Ectodermal cell (in vitro differentiated cells): ENCODE results near the gene SULF2.
"Not testable (repeated sequence)": the region's sequence is repeated elsewhere in the genome, so short reads cannot be mapped to it uniquely, and the experiment has no call there.

ENCODE experiments used
- H3K27ac ChIP-seq: 2 replicates; pipeline ENCODE4 v1.7.0; 2013; ENCODE audit warnings: mild to moderate bottlenecking, low read depth, low read length; ENCODE audit not compliant: insufficient read depth, poor library complexity, severe bottlenecking
- H3K27me3 ChIP-seq: 2 replicates; pipeline ENCODE4 v1.7.0; 2013; ENCODE audit warnings: mild to moderate bottlenecking, low read length; ENCODE audit not compliant: insufficient read depth, control insufficient read depth, poor library complexity, severe bottlenecking
- H3K36me3 ChIP-seq: one replicate; pipeline ENCODE4 v1.7.0; 2013; ENCODE audit warnings: low read length; ENCODE audit not compliant: control insufficient read depth, insufficient read depth
- H3K4me1 ChIP-seq: one replicate; pipeline ENCODE4 v1.7.0; 2013; ENCODE audit warnings: low read length; ENCODE audit not compliant: control insufficient read depth, insufficient read depth
- H3K4me3 ChIP-seq: 2 replicates; pipeline ENCODE4 v1.7.0; 2013; ENCODE audit warnings: low read depth, low read length, control low read depth; ENCODE audit not compliant: insufficient read depth
- H3K9me3 ChIP-seq: 2 replicates; pipeline ENCODE4 v1.7.0; 2013; ENCODE audit warnings: mild to moderate bottlenecking, low read length, moderate library complexity; ENCODE audit not compliant: control insufficient read depth
- WGBS, 2 experiments: methylation state at CpG; one replicate each; pipeline ENCODE4 v1.1.7; 2013; ENCODE audit warnings: missing lambda C conversion rate in 2 of 2; 5-methylcytosine and 5-hydroxymethylcytosine counted together

SULF2 gene

GRCh38 chr20:47794264-47794663 is 9.0 kb upstream of the SULF2 start:
- H3K4me1 ChIP-seq, H3K9me3 ChIP-seq, H3K27me3 ChIP-seq, H3K36me3 ChIP-seq, H3K4me3 ChIP-seq, H3K27ac ChIP-seq: not testable (repeated sequence)
- 95 to 96% methylated on average over 6 of the region's 6 CpGs for WGBS, 2 experiments

GRCh38 chr20:47792021-47792618 is 6.8 kb upstream of the SULF2 start:
- H3K9me3 ChIP-seq, result no peaks in the 10 kb centered on the region
- WGBS, 2 experiments, result 71 to 78% methylated on average over 9 of the region's 9 CpGs
- H3K36me3 ChIP-seq, result no peaks in the 10 kb centered on the region
- H3K4me1 ChIP-seq, result no peaks in the 10 kb centered on the region
- H3K27me3 ChIP-seq, result peaks cover 3% of the 10 kb centered on the region
- H3K4me3 ChIP-seq, result no peak overlapping the region
- H3K27ac ChIP-seq, result no peak overlapping the region

GRCh38 chr20:47791084-47791599 is 5.9 kb upstream of the SULF2 start:
- 92 to 93% methylated on average over 2 of the region's 2 CpGs for WGBS, 2 experiments
- Histone ChIP-seq H3K4me3 (no peak overlapping the region), H3K4me1 (no peaks in the 10 kb centered on the region), H3K27me3 (peaks cover 12% of the 10 kb centered on the region), H3K27ac (no peak overlapping the region), H3K9me3 (no peaks in the 10 kb centered on the region), H3K36me3 (no peaks in the 10 kb centered on the region)

- Histone ChIP-seq H3K4me1 (no peaks in the 10 kb centered on the region), H3K9me3 (no peaks in the 10 kb centered on the region), H3K27me3 (peaks cover 17% of the 10 kb centered on the region), H3K4me3 (no peak overlapping the region), H3K36me3 (no peaks in the 10 kb centered on the region), H3K27ac (no peak overlapping the region)
- 92 to 94% methylated on average over 5 of the region's 5 CpGs for WGBS, 2 experiments
Measured at GRCh38 chr20:47790580-47790965, 5.3 kb upstream of the SULF2 start.

GRCh38 chr20:47789764-47790579 is 4.7 kb upstream of the SULF2 start:
- Histone ChIP-seq H3K4me3 (no peak overlapping the region), H3K9me3 (no peaks in the 10 kb centered on the region), H3K27me3 (peaks cover 17% of the 10 kb centered on the region), H3K27ac (no peak overlapping the region), H3K4me1 (no peaks in the 10 kb centered on the region), H3K36me3 (no peaks in the 10 kb centered on the region)
- 95 to 97% methylated on average over 6 to 8 of the region's 10 CpGs for WGBS, 2 experiments

- H3K4me3 ChIP-seq, result no peak overlapping the region
- peaks cover 23% of the 10 kb centered on the region for H3K27me3 ChIP-seq
- no peaks in the 10 kb centered on the region for H3K36me3 ChIP-seq
- H3K4me1 ChIP-seq, result peaks cover 3% of the 10 kb centered on the region
- H3K27ac ChIP-seq, result no peak overlapping the region
- WGBS, 2 experiments, result 77% methylated on average over 12 of the region's 12 CpGs
- H3K9me3 ChIP-seq, result no peaks in the 10 kb centered on the region
Measured at GRCh38 chr20:47789081-47789763, 3.9 kb upstream of the SULF2 start.

- 88% methylated on average over 11 of the region's 11 CpGs for WGBS, 2 experiments
- H3K4me3 ChIP-seq, result no peak overlapping the region
- H3K27me3 ChIP-seq, result peaks cover 28% of the 10 kb centered on the region
- no peak overlapping the region for H3K27ac ChIP-seq
- H3K9me3 ChIP-seq, result no peaks in the 10 kb centered on the region
- H3K4me1 ChIP-seq, result peaks cover 8% of the 10 kb centered on the region
- no peaks in the 10 kb centered on the region for H3K36me3 ChIP-seq
Measured at GRCh38 chr20:47788741-47789080, 3.4 kb upstream of the SULF2 start.

- H3K4me3 ChIP-seq, result peak overlapping the region; percentile 48
- peaks cover 8% of the 10 kb centered on the region for H3K4me1 ChIP-seq
- peaks cover 37% of the 10 kb centered on the region for H3K27me3 ChIP-seq
- no peaks in the 10 kb centered on the region for H3K36me3 ChIP-seq
- WGBS, 2 experiments, result 34 to 40% methylated on average over 6 of the region's 6 CpGs
- no peak overlapping the region for H3K27ac ChIP-seq
- no peaks in the 10 kb centered on the region for H3K9me3 ChIP-seq
Measured at GRCh38 chr20:47786765-47787107, 1.5 kb upstream of the SULF2 start.

- Histone ChIP-seq H3K9me3 (no peaks in the 10 kb centered on the region), H3K27ac (no peak overlapping the region), H3K36me3 (no peaks in the 10 kb centered on the region), H3K4me1 (peaks cover 8% of the 10 kb centered on the region), H3K27me3 (peaks cover 37% of the 10 kb centered on the region), H3K4me3 (peak overlapping the region; percentile 48)
- 1% methylated on average over 86 of the region's 86 CpGs for WGBS, 2 experiments
Measured at GRCh38 chr20:47785854-47786764, 828 bp upstream of the SULF2 start.
